HG03354 (cell line): ENCODE data around the gene SLC19A2.
A peak's percentile ranks its signal among the peaks of the same experiment; 100 is the strongest.
"Not testable (repeated sequence)": the region's sequence is repeated elsewhere in the genome, so short reads cannot be mapped to it uniquely, and the experiment has no call there.

ENCODE experiments used
- ATAC-seq: cut with Tn5 transposase; IDR thresholded peaks from one replicate; pipeline ENCODE4 v1.9.1; 2021; ENCODE audit warnings: mild to moderate bottlenecking; ENCODE audit not compliant: unreplicated experiment, poor library complexity, severe bottlenecking

Gene SLC19A2

DNA sequence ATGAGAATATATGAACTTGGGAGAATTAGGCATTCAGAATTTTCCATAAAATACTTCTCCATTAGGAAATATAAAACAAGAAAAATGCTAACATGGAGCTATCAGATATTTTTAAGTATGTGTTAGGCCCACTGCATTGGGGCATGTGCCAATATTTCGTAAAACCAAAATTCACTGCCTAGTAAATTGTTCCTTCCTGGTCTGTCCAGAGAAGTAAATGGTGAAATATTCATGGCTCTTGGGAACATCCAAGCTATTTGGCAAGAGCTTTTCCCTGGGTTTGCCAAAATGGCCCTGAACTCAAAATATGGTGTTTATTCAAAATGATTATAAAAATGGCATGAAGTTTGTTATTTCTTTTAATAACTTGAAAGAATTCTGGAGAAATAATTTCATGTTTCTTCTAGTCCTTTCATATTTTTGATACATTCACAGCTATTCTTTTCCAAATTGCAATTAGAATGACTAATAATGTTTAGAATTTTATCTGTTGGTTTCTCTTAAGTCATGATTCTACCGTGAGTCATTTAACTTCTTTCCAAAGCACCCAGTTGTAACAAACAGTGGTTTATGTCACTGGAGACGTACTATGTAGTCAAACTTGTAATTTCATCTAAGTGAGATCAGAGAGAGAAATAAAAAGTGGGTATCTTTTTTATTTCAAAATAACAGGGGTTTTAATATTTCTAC is 25.7 kb upstream of the SLC19A2 start:
- no peak for ATAC-seq

DNA sequence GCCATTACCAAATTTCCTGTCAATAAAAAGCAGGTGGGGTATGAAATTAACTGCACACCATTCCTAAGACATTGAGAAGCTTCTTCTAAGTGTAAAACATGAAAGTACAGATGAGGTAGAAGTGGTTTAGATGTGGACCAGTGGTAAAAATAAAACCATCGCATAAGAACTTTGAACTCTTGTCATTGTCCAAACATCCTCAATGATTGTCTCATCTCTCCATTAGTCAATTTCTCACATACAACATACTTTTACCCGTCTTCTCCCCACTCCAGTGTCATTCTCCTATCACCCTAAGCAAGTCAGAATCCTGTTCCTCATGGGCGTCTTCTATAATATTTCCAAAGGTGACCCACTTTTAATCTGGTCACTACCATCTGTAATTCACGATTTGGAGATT is 24.3 kb upstream of the SLC19A2 start:
- ATAC-seq: no peak

DNA sequence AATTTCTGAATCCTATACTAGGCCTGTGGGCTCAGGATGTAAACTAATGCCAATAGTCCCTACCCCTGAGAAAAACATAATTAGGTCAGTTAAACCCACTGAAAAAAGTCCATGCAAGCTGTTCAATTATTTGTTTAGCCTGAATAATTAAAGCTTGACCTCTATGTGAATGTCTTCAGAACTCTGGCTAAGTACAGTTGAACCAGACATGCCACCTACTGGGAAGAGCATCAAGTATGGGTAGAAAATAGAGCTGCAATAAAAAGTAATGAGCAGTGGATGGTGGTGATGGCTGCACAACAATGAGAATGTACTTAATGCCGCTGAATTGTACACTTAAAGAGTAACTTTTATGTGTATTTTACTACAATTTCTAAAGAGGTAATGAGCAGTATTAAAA is 23.6 kb upstream of the SLC19A2 start:
- ATAC-seq: no peak

DNA sequence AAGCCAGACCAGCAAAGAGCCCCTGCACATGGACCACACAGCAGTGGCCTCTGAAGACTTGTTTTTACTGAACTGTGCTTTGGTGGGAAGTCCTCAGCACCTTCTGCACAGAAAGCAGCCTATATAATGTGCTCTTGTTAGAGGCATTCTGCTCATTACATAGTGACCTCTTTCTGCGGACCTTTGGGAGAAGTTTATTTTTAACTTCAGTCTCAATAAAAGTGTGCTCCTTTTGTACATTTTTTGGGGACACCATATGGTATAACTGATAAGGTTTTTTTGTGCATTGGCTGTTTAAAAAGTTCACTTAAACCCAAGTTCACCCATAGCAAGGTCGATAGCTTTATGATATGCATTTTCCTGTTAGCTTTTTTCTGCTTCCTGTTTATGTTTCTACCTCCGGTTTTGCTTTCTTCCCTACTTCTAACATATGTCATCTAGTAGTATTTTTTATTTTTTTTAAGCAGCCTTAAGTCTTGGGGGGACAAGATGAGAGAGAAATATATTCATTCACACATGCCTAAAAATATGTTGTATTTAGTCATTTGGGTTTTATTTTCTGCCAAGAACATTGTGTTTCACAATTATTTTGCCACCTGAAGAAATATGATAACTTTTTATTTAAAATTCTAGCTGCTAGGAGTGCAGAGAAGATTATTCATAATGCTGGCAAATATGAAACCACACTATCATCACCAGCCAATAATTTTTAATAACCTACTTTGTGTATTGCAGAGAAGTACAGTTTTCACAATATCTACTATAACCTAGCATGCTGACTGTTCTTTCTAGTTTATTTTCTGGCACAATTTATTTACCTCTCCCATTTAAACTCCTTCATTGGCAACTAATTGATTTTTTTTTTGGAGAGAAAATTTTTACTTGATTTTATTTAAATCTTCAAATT is 22.9 kb upstream of the SLC19A2 start:
- ATAC-seq: no peak

DNA sequence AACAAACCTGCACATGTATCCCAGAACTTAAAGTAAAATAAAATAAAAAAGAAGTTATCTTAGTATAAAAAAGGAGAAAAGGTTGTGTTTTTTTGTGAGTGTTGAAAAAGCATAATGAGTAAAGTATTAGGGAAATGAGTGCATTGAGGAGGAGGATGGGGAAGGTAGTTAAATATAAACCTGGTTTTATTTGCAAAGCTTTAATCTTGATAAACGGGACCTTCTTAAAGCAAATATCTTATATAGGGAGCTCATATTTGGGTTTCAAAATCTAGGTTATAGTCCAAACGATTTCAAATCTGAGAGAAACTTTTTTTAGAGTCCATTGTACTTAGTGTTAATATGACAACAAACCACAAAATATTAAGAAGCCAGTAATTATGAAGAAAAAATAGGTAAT is 21.7 kb upstream of the SLC19A2 start:
- no peak for ATAC-seq

DNA sequence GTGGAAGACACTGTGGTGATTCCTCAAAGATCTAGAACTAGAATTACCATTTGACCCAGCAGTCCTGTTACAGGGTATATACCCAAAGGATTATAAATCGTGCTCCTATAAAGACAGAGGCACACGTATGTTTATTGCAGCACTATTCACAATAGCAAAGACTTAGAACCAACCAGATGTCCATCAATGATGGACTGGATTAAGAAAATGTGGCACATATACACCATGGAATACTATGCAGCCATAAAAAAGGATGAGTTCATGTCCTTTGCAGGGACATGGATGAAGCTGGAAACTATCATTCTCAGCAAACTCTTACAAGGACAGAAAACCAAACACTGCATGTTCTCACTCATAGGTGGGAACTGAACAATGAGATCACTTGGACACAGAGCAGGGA is 17.9 kb upstream of the SLC19A2 start:
- ATAC-seq: not testable (repeated sequence)

DNA sequence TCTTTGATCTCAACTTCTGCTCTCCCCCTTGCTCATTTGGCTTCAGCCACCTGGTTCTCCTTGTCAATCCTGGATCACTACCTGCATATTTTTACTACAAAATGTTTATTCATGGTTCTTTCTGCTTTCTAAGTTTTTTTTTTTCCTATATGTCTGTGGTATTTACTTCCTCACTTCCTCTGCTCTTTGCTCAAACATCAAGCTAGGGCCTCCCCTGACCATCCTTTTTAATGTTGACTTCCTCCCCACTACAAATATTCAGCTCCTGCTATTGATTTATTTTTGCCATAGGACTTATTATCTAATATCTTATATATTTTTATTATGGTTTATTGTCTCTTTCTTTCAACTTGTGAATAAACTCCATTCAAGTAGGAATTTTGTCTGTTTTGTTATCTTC is 14.1 kb upstream of the SLC19A2 start:
- no peak for ATAC-seq

DNA sequence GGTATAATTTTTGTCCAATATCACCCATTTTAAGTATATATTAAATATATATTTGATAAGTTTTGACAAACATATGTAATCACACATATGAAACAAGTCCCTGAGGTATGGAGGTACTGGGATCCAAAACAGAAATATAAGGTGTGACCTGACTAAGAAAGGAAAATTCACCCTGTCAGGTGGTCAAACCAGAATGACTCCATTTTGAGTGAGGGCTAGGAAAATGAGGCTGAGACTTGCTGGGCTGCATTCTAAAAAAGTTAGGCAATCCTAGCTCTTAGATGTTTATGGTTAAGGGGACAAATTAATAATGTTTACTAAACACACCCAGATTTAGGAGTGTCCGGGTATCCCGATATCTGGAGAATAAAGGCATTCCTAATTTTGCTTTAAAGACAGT is 11.6 kb upstream of the SLC19A2 start:
- ATAC-seq: no peak

DNA sequence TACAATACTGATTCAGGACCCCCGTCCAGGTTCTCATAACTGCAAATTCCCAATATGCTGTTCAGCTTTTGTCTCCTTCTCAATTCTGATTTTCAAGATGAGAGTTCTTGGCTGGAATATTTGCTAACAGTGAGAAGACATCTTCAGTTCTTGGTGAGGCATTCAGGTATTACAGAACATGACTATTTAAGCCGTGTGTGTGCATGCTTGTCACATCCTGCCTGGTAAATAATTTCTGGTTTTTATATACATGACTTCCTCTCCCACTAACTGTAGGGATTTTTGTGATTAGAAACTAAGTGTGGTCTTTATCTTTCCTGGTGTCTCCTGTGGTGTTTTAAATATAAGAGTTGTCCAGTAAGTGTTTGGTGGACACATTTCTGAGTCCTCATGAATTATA is 10.2 kb upstream of the SLC19A2 start:
- no peak for ATAC-seq

DNA sequence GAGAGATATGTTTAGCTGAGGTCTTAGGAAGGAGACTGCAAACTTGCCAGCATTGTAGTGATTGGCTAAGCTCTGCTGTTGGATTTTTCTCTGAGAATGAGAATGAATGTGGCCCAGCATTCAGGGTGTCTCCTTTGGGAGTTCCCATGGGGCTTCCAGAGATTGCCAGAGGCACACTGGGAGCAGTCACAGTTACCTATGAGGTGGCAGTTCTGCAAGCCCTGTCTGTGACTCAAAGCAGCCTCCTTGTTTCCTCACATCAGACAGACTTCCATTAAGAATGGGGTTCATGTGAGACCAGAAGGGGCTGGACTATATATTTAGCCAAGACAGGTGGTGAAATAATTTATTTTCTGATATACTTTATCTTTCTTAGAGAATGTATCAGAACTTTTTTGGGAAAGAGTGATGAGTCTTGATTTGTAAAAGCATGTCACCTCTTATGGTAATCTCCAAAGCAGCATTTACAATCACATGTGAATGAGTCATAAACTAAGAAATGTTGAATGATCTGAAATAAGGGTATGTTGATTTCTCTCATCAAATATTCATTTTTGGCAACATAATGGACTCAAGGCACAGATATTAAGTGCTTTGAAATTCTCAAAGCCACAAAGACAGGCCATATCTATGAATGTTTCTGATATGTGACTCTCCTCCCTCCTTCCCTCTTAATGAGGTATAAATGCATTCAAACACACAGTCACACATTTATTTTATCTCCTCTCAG is 9.5 kb upstream of the SLC19A2 start:
- no peak for ATAC-seq

DNA sequence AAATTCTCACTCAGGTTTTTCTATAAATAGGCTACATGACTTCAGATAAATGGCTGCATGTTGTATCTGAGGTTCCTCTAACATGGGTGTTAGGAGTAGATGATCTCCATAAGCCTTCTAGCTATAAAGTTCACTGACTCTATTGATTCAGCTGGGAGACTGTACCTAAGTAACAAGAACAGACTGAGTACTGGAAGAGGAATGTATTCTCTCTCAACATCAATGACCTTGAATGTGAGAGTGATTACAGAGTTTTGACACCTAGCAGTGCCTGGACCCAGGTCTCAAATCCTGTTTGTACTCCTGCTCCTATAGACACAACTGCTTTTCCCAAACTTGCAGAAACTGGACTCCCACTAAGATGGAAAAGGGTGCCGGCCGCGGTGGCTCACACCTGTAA is 8.6 kb upstream of the SLC19A2 start:
- ATAC-seq: no peak

DNA sequence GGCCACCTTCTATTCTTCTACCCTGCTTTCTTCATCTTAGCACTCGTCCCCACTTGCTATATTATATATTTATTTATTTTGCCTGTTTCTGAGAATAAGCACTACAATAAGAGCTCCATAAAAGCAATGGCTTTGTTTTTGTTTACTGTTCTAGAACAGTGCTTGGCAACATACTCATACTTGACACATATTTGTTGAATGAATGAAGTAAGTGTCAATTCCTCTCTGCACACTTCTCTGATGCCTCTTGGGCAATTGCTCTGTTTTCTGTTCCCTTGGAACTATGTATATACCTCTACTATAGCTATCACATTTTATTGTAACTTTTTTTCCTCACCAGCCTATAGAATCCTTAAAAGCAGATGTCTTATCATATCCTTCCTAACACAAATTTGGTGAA is 7.5 kb upstream of the SLC19A2 start:
- no peak for ATAC-seq

DNA sequence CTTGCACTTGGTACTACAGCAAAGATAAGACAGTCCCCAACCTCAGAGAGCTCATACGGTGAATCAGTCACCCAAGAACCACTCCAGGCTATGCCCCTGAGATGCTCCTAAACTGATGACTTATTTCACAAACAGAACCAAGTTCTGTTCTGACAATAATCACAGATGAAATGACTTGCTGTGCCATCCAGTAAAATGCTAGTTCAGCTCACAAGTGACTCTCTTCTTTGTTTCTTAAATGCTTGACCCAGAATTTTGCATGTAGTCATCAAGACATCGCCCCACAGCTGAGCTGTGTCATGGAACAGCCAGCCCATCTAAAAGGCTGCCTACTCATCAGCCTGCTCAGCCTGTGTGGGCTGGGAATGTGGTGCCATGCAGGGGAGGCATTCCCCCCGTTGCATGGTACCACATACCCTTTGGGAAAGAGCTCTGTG is 6.1 kb upstream of the SLC19A2 start:
- peak; percentile 75 for ATAC-seq

DNA sequence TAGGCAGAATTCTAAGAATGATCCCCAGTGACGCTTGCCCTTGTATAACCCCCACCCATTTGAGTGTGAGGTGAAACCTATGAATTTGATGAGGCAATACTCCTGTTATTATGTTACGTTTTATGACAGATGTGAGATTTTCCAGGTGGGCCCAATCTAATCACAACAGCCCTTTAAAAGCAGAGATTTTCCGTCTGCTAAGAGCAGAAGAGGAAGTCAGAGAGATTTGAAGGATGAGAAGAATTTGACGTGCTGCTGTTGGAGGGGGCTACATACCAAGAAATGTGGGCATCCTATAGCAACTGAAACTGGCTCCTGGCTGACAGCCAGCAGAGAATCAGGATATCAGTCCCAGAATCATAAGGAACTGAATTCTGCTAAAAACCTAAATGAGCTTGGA is 2.4 kb upstream of the SLC19A2 start:
- ATAC-seq: no peak

DNA sequence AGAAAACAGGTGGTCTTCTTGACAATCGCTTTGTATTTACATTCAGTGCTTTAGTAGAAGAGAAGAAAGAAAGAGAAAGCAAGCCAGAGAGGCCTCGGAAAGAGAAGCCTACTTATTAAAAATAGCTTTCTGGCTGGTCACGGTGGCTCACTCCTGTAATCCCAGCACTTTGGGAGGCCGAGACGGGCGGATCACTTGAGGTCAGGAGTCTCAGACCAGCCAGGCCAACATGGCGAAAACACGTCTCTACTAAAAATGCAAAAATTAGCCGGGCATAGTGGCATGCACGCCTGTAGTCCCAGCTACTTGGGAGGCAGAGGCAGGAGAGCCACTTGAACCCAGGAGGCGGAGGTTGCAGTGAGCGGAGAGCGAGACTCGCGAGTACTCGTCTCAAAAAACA is 1.8 kb upstream of the SLC19A2 start:
- ATAC-seq: no peak

DNA sequence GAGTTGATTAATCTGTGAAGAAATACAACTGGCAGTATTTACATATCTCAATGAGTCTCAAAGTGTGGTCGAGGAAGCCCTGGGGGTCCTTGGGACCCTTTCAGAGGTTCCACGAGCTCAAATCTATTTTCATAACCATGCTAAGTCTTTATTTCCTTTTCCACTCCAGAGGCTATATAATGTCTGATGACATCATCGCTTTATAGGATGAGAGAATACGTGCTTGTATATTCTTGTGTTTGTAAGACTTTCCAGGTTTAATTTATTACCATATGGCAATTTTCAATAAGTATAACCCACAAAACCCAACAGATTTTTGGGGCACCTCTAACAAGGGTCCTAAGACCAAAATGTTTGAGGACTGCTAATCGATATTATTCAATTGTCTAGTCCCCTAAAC is 1.4 kb upstream of the SLC19A2 start:
- no peak for ATAC-seq

DNA sequence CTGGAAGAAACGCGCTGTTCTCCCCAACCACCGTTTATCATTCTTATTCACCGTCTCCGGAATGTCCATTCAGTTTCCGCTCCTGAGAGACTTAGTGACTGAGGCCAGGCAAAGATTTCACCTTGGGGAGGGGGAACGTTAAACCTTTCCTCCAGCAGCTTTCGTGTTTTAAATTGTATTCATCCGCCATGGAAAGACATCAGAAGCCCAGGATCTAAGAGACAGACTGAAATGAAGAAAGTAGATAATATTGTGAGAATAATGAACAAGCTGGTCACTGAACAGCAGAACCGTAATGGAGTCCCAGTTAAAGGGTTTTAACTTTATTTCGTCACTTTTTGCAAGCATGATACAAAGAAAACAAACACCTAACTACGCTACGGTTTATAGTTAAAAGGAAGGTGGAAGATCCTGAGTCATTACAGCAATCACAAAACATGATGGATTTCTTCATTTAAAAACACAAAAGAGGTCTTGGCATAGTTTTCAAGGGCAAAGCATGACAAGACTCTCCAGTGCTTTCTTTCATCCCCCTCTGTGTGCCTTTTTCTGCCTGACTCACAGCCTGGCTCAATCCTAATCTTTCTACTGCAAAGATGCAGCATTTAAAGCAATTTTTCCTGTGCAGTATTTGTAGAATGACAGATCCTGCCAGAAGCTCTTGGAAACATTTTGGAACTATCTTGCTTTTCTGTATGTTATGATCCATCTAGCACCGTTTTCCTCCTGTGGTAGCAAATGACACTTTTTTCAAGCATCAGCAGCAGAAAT is 722 bp upstream of the SLC19A2 start:
- no peak for ATAC-seq

DNA sequence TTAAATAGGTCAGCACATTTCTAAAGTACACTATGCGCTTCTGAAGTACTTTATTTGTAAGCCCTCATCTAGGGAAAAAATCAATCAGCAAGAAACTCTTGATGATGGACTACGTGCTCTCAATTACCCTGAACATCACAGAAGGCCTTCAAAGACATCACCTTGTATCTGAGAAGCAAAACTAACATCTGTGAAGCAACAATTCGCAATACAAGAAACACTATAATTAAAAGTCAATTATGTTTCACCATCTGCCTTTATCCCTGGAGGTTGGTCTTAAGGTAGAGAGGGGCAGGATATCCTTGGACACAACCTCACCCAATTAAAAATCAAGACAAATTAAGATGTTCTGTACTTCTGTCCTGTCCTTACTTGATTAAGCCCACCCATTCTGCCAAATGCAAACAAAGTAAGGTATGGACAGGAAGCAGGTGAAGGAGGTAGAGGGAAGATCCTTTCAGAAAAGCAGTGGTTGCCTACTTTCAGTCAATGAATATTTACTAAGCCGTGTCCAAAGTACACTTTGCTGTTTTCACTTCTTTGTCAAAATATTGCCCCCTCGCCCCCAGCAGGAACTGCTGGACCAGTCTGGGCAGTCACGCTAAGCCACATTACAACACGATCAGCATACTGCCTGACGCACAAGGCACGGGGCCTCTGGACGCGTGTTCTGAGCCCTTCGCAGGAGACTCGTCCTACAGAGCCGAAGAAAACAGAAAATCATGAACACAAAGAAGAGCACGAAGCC is 887 bp downstream of the SLC19A2 start:
- peak; percentile 34 for ATAC-seq

DNA sequence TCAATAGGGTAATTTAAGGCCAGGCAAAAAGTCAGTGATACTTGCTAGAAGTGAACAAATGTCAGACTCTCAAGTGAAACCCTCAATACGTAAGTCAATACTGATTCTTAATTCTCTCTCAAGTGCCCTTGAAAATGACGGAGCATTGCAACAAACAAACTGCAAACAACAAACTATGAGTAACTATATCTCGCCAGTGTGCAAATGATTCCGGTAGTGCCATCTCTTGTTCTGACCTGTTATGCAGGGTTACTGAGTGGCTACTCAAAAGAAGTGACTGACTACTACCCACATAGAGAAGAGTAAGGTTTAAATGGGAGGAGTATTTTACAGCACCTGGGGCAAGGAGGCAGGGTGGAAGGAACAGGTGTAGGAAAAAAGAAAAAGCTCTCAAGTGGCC is 1.6 kb downstream of the SLC19A2 start:
- ATAC-seq: no peak
